ENCODE results near the gene CDC7.

DNA sequence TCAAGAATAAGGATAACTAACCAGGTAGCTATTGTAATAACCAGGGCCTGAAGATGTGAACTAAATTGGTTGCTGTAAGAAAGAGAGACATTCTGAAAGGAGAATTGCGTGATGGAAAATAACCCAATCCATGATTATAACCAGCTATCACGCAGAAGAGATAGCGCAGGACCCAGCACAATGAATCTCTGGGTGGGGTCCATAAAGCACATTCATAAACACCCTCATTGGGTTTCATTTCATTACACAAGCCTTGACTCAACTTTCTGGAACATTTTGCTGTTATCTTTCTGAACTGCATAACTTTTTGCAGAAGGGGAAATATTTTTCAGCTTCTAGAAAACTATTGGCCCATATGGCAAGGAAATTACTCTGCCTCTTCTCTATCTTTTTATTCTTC lies 45.3 kb upstream of the CDC7 start:
- TF ChIP-seq ZNF384 (IDR thresholded peaks at IDR 0.05) (no peak), FOXM1 (IDR thresholded peaks at IDR 0.05; ENCODE audit: borderline replicate concordance) (no peak), TARDBP (IDR thresholded peaks at IDR 0.05) (no peak), BHLHE40 (IDR thresholded peaks at IDR 0.05; ENCODE audit: borderline replicate concordance) (no peak), SP1 (IDR thresholded peaks at IDR 0.05) (no peak), LEF1 (IDR thresholded peaks at IDR 0.05; ENCODE audit: borderline replicate concordance) (no peak), L3MBTL2 (conservative IDR thresholded peaks at IDR 0.05) (no peak), FOXA1 (IDR thresholded peaks at IDR 0.05) (no peak), FOXK2 (IDR thresholded peaks at IDR 0.05) (no peak), ELF4 (IDR thresholded peaks at IDR 0.05) (no peak), SUZ12 (IDR thresholded peaks at IDR 0.05) (no peak)
- TF ChIP-seq, protein P1, sequence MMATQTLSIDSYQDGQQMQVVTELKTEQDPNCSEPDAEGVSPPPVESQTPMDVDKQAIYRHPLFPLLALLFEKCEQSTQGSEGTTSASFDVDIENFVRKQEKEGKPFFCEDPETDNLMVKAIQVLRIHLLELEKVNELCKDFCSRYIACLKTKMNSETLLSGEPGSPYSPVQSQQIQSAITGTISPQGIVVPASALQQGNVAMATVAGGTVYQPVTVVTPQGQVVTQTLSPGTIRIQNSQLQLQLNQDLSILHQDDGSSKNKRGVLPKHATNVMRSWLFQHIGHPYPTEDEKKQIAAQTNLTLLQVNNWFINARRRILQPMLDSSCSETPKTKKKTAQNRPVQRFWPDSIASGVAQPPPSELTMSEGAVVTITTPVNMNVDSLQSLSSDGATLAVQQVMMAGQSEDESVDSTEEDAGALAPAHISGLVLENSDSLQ (IDR thresholded peaks at IDR 0.05): no peak
